K562 (cell line): ENCODE results near the gene CPED1. TPM values are rescaled to one million over a fixed set of nuclear protein-coding genes. Genes with fewer than 3 reads are reported as not detected.

ENCODE experiments used
- CSDE1 ChIP-seq, 2 experiments: fragments of 450-650 bp; IDR thresholded peaks; 2 replicates each; pipeline ENCODE4 v1.6.1; 2016; ENCODE audit warnings: mild to moderate bottlenecking in 1 of 2
- DMBX1 ChIP-seq: fragments of 250-450 bp; sonication (Bioruptor Pico); IDR thresholded peaks from 2 replicates; pipeline ENCODE4 v1.8.0; 2022; ENCODE audit warnings: inconsistent platforms, mild to moderate bottlenecking, moderate library complexity, borderline replicate concordance
- OTX1 ChIP-seq: fragments of 450-650 bp; formaldehyde crosslinking; IDR thresholded peaks from 2 replicates; pipeline ENCODE4 v1.4.0; 2022; ENCODE audit warnings: mild to moderate bottlenecking
- POLR2G ChIP-seq: fragments of 200-400 bp; formaldehyde crosslinking; IDR thresholded peaks from 2 replicates; pipeline ENCODE4 v1.6.1; 2017; ENCODE audit warnings: low read depth, mild to moderate bottlenecking, antibody characterized with exemption, low read length, moderate library complexity
- SETDB1 ChIP-seq: IDR thresholded peaks from one replicate; pipeline ENCODE4 v1.6.1; 2012; ENCODE audit warnings: low read length, control low read depth, inconsistent platforms
- SMAD4 ChIP-seq: fragments of 250-450 bp; sonication (Bioruptor Pico); conservative IDR thresholded peaks from 2 replicates; pipeline ENCODE4 v1.8.0; 2021; ENCODE audit warnings: inconsistent platforms, mild to moderate bottlenecking, moderate library complexity
- SUPT5H ChIP-seq: fragments of 450-650 bp; IDR thresholded peaks from 2 replicates; pipeline ENCODE4 v1.6.1; 2016
- TAF9B ChIP-seq: fragments of 450-650 bp; IDR thresholded peaks from 2 replicates; pipeline ENCODE4 v1.6.1; 2018; ENCODE audit warnings: mild to moderate bottlenecking; ENCODE audit not compliant: partially characterized antibody
- TARDBP ChIP-seq: fragments of 450-650 bp; IDR thresholded peaks from 2 replicates; pipeline ENCODE4 v1.6.1; 2016
- ZBTB17 ChIP-seq: fragments of 450-650 bp; formaldehyde crosslinking; IDR thresholded peaks from 2 replicates; pipeline ENCODE4 v1.4.0; 2020; ENCODE audit warnings: mild to moderate bottlenecking
- ZNF444 ChIP-seq: fragments of 250-450 bp; sonication (Bioruptor Pico); IDR thresholded peaks from 2 replicates; pipeline ENCODE4 v1.4.0; 2020; ENCODE audit warnings: mild to moderate bottlenecking, moderate library complexity
- ZNF583 ChIP-seq: fragments of 250-450 bp; sonication (Bioruptor Pico); IDR thresholded peaks from 2 replicates; pipeline ENCODE4 v1.4.0; 2020
- polyA plus RNA-seq, 8 experiments: library from polyadenylated mRNA; depleted of rRNA in 4 of 8; stranded (reverse) in 5 of 8; unstranded in 3 of 8; fragments of >200 nt; fragmentation: Nextera tagmentation in 2 of 8; fragmentation: Illumina TruSeq in 1 of 8; extraction: Ambion mirVana in 2 of 8; extraction: Trizol in 1 of 8; gene quantifications; 2 replicates each; pipeline versions ENCODE4 v1.2.1 to v1.2.3, GENCODE V29; 2011 to 2014; ENCODE audit warnings: inconsistent platforms in 1 of 8, missing spikeins in 1 of 8
- total RNA-seq, 7 experiments: library from RNA; depleted of rRNA in 6 of 7; stranded (reverse); fragments of >200 nt in 6 of 7; fragmentation: Illumina TruSeq in 2 of 7; extraction: Trizol in 2 of 7; gene quantifications; 2 replicates each; pipeline versions ENCODE4 v1.2.1 to v1.2.3, GENCODE V29; 2011 to 2021; ENCODE audit warnings: low replicate concordance in 1 of 7
- TF ChIP-seq, protein P1 (sequence below), 2 experiments: fragments of 450-650 bp; formaldehyde crosslinking in 1 of 2; IDR thresholded peaks; 2 replicates each; pipeline versions ENCODE4 v1.4.0 to v1.6.1; 2014 to 2020; ENCODE audit warnings: mild to moderate bottlenecking in 2 of 2, borderline replicate concordance in 1 of 2, low read depth in 1 of 2
- TF ChIP-seq, protein P2 (sequence below), 2 experiments: fragments of 450-650 bp; IDR thresholded peaks; 2 replicates each; pipeline ENCODE4 v1.6.1; 2018; ENCODE audit warnings: mild to moderate bottlenecking in 2 of 2, low read depth in 1 of 2; ENCODE audit not compliant: partially characterized antibody in 2 of 2
- TF ChIP-seq, protein P3 (sequence below), 2 experiments: fragments of 450-650 bp; IDR thresholded peaks; 2 replicates each; pipeline ENCODE4 v1.6.1; 2016

CPED1 gene
- total and polyA plus RNA-seq, 9 of the 15 experiments (the other 6 are each of a cell fraction or from before 2014, with no cell fraction given): 195 to 393 (median 290) TPM

DNA sequence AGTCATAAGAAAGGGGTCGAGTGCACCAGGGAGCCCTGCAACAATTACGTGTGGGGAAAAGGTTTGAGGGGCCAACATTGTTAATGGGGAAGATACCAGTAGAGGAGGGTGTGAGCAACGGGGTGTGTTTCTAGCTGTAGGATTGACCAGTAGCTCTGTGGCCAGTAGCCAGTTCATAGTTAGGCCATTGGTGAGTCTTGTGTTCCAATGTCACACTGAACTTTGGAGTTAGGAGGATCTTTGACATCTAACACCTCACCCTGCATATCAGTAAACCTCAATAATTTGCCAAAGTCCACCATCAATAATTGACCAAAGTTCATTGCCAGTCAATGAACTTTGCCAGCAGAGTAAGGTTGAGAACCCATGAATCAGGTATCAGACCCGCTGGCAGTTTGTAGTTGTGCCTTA lies 168.8 kb downstream of the CPED1 start (continued):
- TF ChIP-seq, protein P1, sequence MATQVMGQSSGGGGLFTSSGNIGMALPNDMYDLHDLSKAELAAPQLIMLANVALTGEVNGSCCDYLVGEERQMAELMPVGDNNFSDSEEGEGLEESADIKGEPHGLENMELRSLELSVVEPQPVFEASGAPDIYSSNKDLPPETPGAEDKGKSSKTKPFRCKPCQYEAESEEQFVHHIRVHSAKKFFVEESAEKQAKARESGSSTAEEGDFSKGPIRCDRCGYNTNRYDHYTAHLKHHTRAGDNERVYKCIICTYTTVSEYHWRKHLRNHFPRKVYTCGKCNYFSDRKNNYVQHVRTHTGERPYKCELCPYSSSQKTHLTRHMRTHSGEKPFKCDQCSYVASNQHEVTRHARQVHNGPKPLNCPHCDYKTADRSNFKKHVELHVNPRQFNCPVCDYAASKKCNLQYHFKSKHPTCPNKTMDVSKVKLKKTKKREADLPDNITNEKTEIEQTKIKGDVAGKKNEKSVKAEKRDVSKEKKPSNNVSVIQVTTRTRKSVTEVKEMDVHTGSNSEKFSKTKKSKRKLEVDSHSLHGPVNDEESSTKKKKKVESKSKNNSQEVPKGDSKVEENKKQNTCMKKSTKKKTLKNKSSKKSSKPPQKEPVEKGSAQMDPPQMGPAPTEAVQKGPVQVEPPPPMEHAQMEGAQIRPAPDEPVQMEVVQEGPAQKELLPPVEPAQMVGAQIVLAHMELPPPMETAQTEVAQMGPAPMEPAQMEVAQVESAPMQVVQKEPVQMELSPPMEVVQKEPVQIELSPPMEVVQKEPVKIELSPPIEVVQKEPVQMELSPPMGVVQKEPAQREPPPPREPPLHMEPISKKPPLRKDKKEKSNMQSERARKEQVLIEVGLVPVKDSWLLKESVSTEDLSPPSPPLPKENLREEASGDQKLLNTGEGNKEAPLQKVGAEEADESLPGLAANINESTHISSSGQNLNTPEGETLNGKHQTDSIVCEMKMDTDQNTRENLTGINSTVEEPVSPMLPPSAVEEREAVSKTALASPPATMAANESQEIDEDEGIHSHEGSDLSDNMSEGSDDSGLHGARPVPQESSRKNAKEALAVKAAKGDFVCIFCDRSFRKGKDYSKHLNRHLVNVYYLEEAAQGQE (IDR thresholded peaks at IDR 0.05; ENCODE audit: borderline replicate concordance): no peak
- TF ChIP-seq, protein P1 (CRISPR knock-in tag; IDR thresholded peaks at IDR 0.05; ENCODE audit: low read depth): peak; percentile 60; the same call in 1 of the 2 replicates
- TF ChIP-seq ZBTB17 (CRISPR knock-in tag) (peak; percentile 62; the same call in 1 of the 2 replicates), DMBX1 (0 out of 2 replicates have a peak, but pooled peaks have one; percentile 40), ZNF583 (peak; percentile 59; the same call in 1 of the 2 replicates), CSDE1 (IDR thresholded peaks at IDR 0.05) (no peak), OTX1 (peak; percentile 57; the same call in 1 of the 2 replicates), SMAD4 (CRISPR knock-in tag) (0 out of 2 replicates have a peak, but pooled peaks have one; percentile 17), ZNF444 (CRISPR knock-in tag) (0 out of 2 replicates have a peak, but pooled peaks have one; percentile 6), SUPT5H (peak; percentile 51), TARDBP (0 out of 2 replicates have a peak, but pooled peaks have one; percentile 45), POLR2G (peak; percentile 67), TAF9B (no peak), SETDB1 (no peak)
- TF ChIP-seq, protein P2, sequence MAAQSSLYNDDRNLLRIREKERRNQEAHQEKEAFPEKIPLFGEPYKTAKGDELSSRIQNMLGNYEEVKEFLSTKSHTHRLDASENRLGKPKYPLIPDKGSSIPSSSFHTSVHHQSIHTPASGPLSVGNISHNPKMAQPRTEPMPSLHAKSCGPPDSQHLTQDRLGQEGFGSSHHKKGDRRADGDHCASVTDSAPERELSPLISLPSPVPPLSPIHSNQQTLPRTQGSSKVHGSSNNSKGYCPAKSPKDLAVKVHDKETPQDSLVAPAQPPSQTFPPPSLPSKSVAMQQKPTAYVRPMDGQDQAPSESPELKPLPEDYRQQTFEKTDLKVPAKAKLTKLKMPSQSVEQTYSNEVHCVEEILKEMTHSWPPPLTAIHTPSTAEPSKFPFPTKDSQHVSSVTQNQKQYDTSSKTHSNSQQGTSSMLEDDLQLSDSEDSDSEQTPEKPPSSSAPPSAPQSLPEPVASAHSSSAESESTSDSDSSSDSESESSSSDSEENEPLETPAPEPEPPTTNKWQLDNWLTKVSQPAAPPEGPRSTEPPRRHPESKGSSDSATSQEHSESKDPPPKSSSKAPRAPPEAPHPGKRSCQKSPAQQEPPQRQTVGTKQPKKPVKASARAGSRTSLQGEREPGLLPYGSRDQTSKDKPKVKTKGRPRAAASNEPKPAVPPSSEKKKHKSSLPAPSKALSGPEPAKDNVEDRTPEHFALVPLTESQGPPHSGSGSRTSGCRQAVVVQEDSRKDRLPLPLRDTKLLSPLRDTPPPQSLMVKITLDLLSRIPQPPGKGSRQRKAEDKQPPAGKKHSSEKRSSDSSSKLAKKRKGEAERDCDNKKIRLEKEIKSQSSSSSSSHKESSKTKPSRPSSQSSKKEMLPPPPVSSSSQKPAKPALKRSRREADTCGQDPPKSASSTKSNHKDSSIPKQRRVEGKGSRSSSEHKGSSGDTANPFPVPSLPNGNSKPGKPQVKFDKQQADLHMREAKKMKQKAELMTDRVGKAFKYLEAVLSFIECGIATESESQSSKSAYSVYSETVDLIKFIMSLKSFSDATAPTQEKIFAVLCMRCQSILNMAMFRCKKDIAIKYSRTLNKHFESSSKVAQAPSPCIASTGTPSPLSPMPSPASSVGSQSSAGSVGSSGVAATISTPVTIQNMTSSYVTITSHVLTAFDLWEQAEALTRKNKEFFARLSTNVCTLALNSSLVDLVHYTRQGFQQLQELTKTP (IDR thresholded peaks at IDR 0.05; ENCODE audit: low read depth in 1 of 2, partially characterized antibody in 2 of 2): peak in 1 of 2 experiments; percentile 23
- TF ChIP-seq, protein P3, sequence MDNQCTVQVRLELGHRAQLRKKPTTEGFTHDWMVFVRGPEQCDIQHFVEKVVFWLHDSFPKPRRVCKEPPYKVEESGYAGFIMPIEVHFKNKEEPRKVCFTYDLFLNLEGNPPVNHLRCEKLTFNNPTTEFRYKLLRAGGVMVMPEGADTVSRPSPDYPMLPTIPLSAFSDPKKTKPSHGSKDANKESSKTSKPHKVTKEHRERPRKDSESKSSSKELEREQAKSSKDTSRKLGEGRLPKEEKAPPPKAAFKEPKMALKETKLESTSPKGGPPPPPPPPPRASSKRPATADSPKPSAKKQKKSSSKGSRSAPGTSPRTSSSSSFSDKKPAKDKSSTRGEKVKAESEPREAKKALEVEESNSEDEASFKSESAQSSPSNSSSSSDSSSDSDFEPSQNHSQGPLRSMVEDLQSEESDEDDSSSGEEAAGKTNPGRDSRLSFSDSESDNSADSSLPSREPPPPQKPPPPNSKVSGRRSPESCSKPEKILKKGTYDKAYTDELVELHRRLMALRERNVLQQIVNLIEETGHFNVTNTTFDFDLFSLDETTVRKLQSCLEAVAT (IDR thresholded peaks at IDR 0.05): no peak
